Measurements from ENCODE around the gene SPTLC3.

The SPTLC3 gene

GRCh38 chr20:13121840-13122515 lies 113.2 kb downstream of the SPTLC3 start:
- Histone ChIP-seq H3K4me1 (ENCODE audit: control insufficient read depth in 5 of 5, insufficient read depth in 5 of 5, low read length in 5 of 5) (peaks cover 0 to 12% (median 10%) of the 10 kb centered on the region in 5 donors), H3K27ac (ENCODE audit: low read depth, low read length) (no peak overlapping the region), H3K36me3 (ENCODE audit: control insufficient read depth in 5 of 5, insufficient read depth in 5 of 5, low read length in 5 of 5) (peaks cover 0 to 9% (median 0%) of the 10 kb centered on the region in 5 donors), H3K4me3 (ENCODE audit: low read depth in 1 of 5, low read length in 5 of 5) (no peak overlapping the region), H3K9me3 (ENCODE audit: control insufficient read depth in 5 of 5, low read length in 5 of 5) (no peaks in the 10 kb centered on the region), H3K27me3 (ENCODE audit: control insufficient read depth in 5 of 5, insufficient read depth in 4 of 5, low read length in 5 of 5) (no peaks in the 10 kb centered on the region), H3K9ac (ENCODE audit: low read length in 5 of 5) (no peak overlapping the region)

- Histone ChIP-seq H3K9ac (ENCODE audit: low read length in 5 of 5) (no peak overlapping the region), H3K27me3 (ENCODE audit: control insufficient read depth in 5 of 5, insufficient read depth in 4 of 5, low read length in 5 of 5) (no peaks in the 10 kb centered on the region), H3K4me3 (ENCODE audit: low read depth in 1 of 5, low read length in 5 of 5) (no peak overlapping the region), H3K4me1 (ENCODE audit: control insufficient read depth in 5 of 5, insufficient read depth in 5 of 5, low read length in 5 of 5) (no peaks in the 10 kb centered on the region), H3K36me3 (ENCODE audit: control insufficient read depth in 5 of 5, insufficient read depth in 5 of 5, low read length in 5 of 5) (peaks cover 0 to 21% (median 5%) of the 10 kb centered on the region in 5 donors), H3K27ac (ENCODE audit: low read depth, low read length) (no peak overlapping the region), H3K9me3 (ENCODE audit: control insufficient read depth in 5 of 5, low read length in 5 of 5) (peaks cover 0 to 4% (median 4%) of the 10 kb centered on the region in 5 donors)
These were observed 116.7 kb downstream of the SPTLC3 start for GRCh38 chr20:13125486-13125885.

GRCh38 chr20:13128173-13128572 lies 119.4 kb downstream of the SPTLC3 start:
- Histone ChIP-seq H3K9me3 (ENCODE audit: control insufficient read depth in 5 of 5, low read length in 5 of 5) (peaks cover 0 to 4% (median 4%) of the 10 kb centered on the region in 5 donors), H3K9ac (ENCODE audit: low read length in 5 of 5) (no peak overlapping the region), H3K36me3 (ENCODE audit: control insufficient read depth in 5 of 5, insufficient read depth in 5 of 5, low read length in 5 of 5) (peaks cover 2 to 24% (median 6%) of the 10 kb centered on the region in 5 donors), H3K4me3 (ENCODE audit: low read depth in 1 of 5, low read length in 5 of 5) (no peak overlapping the region), H3K27ac (ENCODE audit: low read depth, low read length) (no peak overlapping the region), H3K4me1 (ENCODE audit: control insufficient read depth in 5 of 5, insufficient read depth in 5 of 5, low read length in 5 of 5) (peaks cover 0 to 5% (median 0%) of the 10 kb centered on the region in 5 donors), H3K27me3 (ENCODE audit: control insufficient read depth in 5 of 5, insufficient read depth in 4 of 5, low read length in 5 of 5) (no peaks in the 10 kb centered on the region)

- Histone ChIP-seq H3K36me3 (ENCODE audit: control insufficient read depth in 5 of 5, insufficient read depth in 5 of 5, low read length in 5 of 5) (peaks cover 5 to 24% (median 8%) of the 10 kb centered on the region in 5 donors), H3K9ac (ENCODE audit: low read length in 5 of 5) (no peak overlapping the region), H3K4me1 (ENCODE audit: control insufficient read depth in 5 of 5, insufficient read depth in 5 of 5, low read length in 5 of 5) (peaks cover 0 to 5% (median 0%) of the 10 kb centered on the region in 5 donors), H3K4me3 (ENCODE audit: low read depth in 1 of 5, low read length in 5 of 5) (no peak overlapping the region), H3K9me3 (ENCODE audit: control insufficient read depth in 5 of 5, low read length in 5 of 5) (peaks cover 0 to 4% (median 4%) of the 10 kb centered on the region in 5 donors), H3K27ac (ENCODE audit: low read depth, low read length) (no peak overlapping the region), H3K27me3 (ENCODE audit: control insufficient read depth in 5 of 5, insufficient read depth in 4 of 5, low read length in 5 of 5) (no peaks in the 10 kb centered on the region)
These were observed 121.4 kb downstream of the SPTLC3 start for GRCh38 chr20:13130061-13130706.

GRCh38 chr20:13130707-13131103 lies 121.9 kb downstream of the SPTLC3 start:
- H3K9ac ChIP-seq (ENCODE audit: low read length in 5 of 5), result no peak overlapping the region
- peaks cover 0 to 5% (median 0%) of the 10 kb centered on the region in 5 donors for H3K4me1 ChIP-seq (ENCODE audit: control insufficient read depth in 5 of 5, insufficient read depth in 5 of 5, low read length in 5 of 5)
- H3K4me3 ChIP-seq (ENCODE audit: low read depth in 1 of 5, low read length in 5 of 5), result no peak overlapping the region
- peaks cover 0 to 4% (median 4%) of the 10 kb centered on the region in 5 donors for H3K9me3 ChIP-seq (ENCODE audit: control insufficient read depth in 5 of 5, low read length in 5 of 5)
- H3K36me3 ChIP-seq (ENCODE audit: control insufficient read depth in 5 of 5, insufficient read depth in 5 of 5, low read length in 5 of 5), result peaks cover 5 to 21% (median 8%) of the 10 kb centered on the region in 5 donors
- H3K27me3 ChIP-seq (ENCODE audit: control insufficient read depth in 5 of 5, insufficient read depth in 4 of 5, low read length in 5 of 5), result no peaks in the 10 kb centered on the region
- H3K27ac ChIP-seq (ENCODE audit: low read depth, low read length), result no peak overlapping the region

- Histone ChIP-seq H3K9ac (ENCODE audit: low read length in 5 of 5) (no peak overlapping the region), H3K27me3 (ENCODE audit: control insufficient read depth in 5 of 5, insufficient read depth in 4 of 5, low read length in 5 of 5) (no peaks in the 10 kb centered on the region), H3K4me1 (ENCODE audit: control insufficient read depth in 5 of 5, insufficient read depth in 5 of 5, low read length in 5 of 5) (peaks cover 0 to 5% (median 0%) of the 10 kb centered on the region in 5 donors), H3K4me3 (ENCODE audit: low read depth in 1 of 5, low read length in 5 of 5) (no peak overlapping the region), H3K36me3 (ENCODE audit: control insufficient read depth in 5 of 5, insufficient read depth in 5 of 5, low read length in 5 of 5) (peaks cover 5 to 18% (median 8%) of the 10 kb centered on the region in 5 donors), H3K27ac (ENCODE audit: low read depth, low read length) (no peak overlapping the region), H3K9me3 (ENCODE audit: control insufficient read depth in 5 of 5, low read length in 5 of 5) (peaks cover 0 to 4% (median 4%) of the 10 kb centered on the region in 5 donors)
These were observed 122.9 kb downstream of the SPTLC3 start for GRCh38 chr20:13131688-13132087.

GRCh38 chr20:13139459-13140150 lies 130.8 kb downstream of the SPTLC3 start:
- no peaks in the 10 kb centered on the region for H3K9me3 ChIP-seq (ENCODE audit: control insufficient read depth in 5 of 5, low read length in 5 of 5)
- no peak overlapping the region for H3K9ac ChIP-seq (ENCODE audit: low read length in 5 of 5)
- H3K27ac ChIP-seq (ENCODE audit: low read depth, low read length), result no peak overlapping the region
- H3K4me1 ChIP-seq (ENCODE audit: control insufficient read depth in 5 of 5, insufficient read depth in 5 of 5, low read length in 5 of 5), result no peaks in the 10 kb centered on the region
- peaks cover 0 to 3% (median 0%) of the 10 kb centered on the region in 5 donors for H3K36me3 ChIP-seq (ENCODE audit: control insufficient read depth in 5 of 5, insufficient read depth in 5 of 5, low read length in 5 of 5)
- H3K4me3 ChIP-seq (ENCODE audit: low read depth in 1 of 5, low read length in 5 of 5), result no peak overlapping the region
- no peaks in the 10 kb centered on the region for H3K27me3 ChIP-seq (ENCODE audit: control insufficient read depth in 5 of 5, insufficient read depth in 4 of 5, low read length in 5 of 5)

- Histone ChIP-seq H3K4me3 (ENCODE audit: low read depth in 1 of 5, low read length in 5 of 5) (no peak overlapping the region), H3K9me3 (ENCODE audit: control insufficient read depth in 5 of 5, low read length in 5 of 5) (no peaks in the 10 kb centered on the region), H3K9ac (ENCODE audit: low read length in 5 of 5) (no peak overlapping the region), H3K36me3 (ENCODE audit: control insufficient read depth in 5 of 5, insufficient read depth in 5 of 5, low read length in 5 of 5) (peaks cover 0 to 3% (median 0%) of the 10 kb centered on the region in 5 donors), H3K27me3 (ENCODE audit: control insufficient read depth in 5 of 5, insufficient read depth in 4 of 5, low read length in 5 of 5) (no peaks in the 10 kb centered on the region), H3K4me1 (ENCODE audit: control insufficient read depth in 5 of 5, insufficient read depth in 5 of 5, low read length in 5 of 5) (no peaks in the 10 kb centered on the region), H3K27ac (ENCODE audit: low read depth, low read length) (no peak overlapping the region)
These were observed 131.4 kb downstream of the SPTLC3 start for GRCh38 chr20:13140201-13140600.

GRCh38 chr20:13140775-13141174 lies 132.0 kb downstream of the SPTLC3 start:
- H3K9ac ChIP-seq (ENCODE audit: low read length in 5 of 5), result no peak overlapping the region
- H3K27me3 ChIP-seq (ENCODE audit: control insufficient read depth in 5 of 5, insufficient read depth in 4 of 5, low read length in 5 of 5), result no peaks in the 10 kb centered on the region

GRCh38 chr20:13141546-13141945 lies 132.8 kb downstream of the SPTLC3 start:
- H3K36me3 ChIP-seq (ENCODE audit: control insufficient read depth in 5 of 5, insufficient read depth in 5 of 5, low read length in 5 of 5), result peaks cover 0 to 3% (median 0%) of the 10 kb centered on the region in 5 donors
- no peaks in the 10 kb centered on the region for H3K27me3 ChIP-seq (ENCODE audit: control insufficient read depth in 5 of 5, insufficient read depth in 4 of 5, low read length in 5 of 5)
- H3K4me3 ChIP-seq (ENCODE audit: low read depth in 1 of 5, low read length in 5 of 5), result no peak overlapping the region
- no peaks in the 10 kb centered on the region for H3K4me1 ChIP-seq (ENCODE audit: control insufficient read depth in 5 of 5, insufficient read depth in 5 of 5, low read length in 5 of 5)
- no peak overlapping the region for H3K27ac ChIP-seq (ENCODE audit: low read depth, low read length)
- H3K9ac ChIP-seq (ENCODE audit: low read length in 5 of 5), result no peak overlapping the region
- H3K9me3 ChIP-seq (ENCODE audit: control insufficient read depth in 5 of 5, low read length in 5 of 5), result no peaks in the 10 kb centered on the region

More at GRCh38 chr20:13140775-13141174, 132.0 kb downstream of the SPTLC3 start:
- Histone ChIP-seq H3K4me1 (ENCODE audit: control insufficient read depth in 5 of 5, insufficient read depth in 5 of 5, low read length in 5 of 5) (no peaks in the 10 kb centered on the region), H3K4me3 (ENCODE audit: low read depth in 1 of 5, low read length in 5 of 5) (no peak overlapping the region), H3K9me3 (ENCODE audit: control insufficient read depth in 5 of 5, low read length in 5 of 5) (no peaks in the 10 kb centered on the region), H3K36me3 (ENCODE audit: control insufficient read depth in 5 of 5, insufficient read depth in 5 of 5, low read length in 5 of 5) (peaks cover 0 to 3% (median 0%) of the 10 kb centered on the region in 5 donors), H3K27ac (ENCODE audit: low read depth, low read length) (no peak overlapping the region)

Measured in subcutaneous abdominal adipose tissue (tissue), 5 donors.